GM19240 (cell line): ENCODE results near the gene ARHGEF11.

Experiments used
- DNase-seq: peaks from one replicate; pipeline ENCODE4 v3.0.0; 2011; ENCODE audit warnings: low spot score; ENCODE audit not compliant: insufficient read length

ARHGEF11 gene

GRCh38 chr1:156895455-156895812, 150.1 kb downstream of the ARHGEF11 start:
- DNase-seq: no peak

- no peak for DNase-seq
These were observed 150.7 kb downstream of the ARHGEF11 start for GRCh38 chr1:156894711-156895454.

GRCh38 chr1:156894001-156894400, 151.5 kb downstream of the ARHGEF11 start:
- DNase-seq: no peak

- DNase-seq: no peak
These were observed 152.2 kb downstream of the ARHGEF11 start, which contains the start of gene PEAR1 for GRCh38 chr1:156893048-156893953. Gene PEAR1 (plus strand): TSS chr1:156893718. CDS start chr1:156903927, 10,209 bp downstream.

GRCh38 chr1:156892190-156893047, 153.1 kb downstream of the ARHGEF11 start:
- peak; percentile 80 for DNase-seq

- DNase-seq: peak; percentile 77
These were observed 155.6 kb downstream of the ARHGEF11 start for GRCh38 chr1:156889802-156890580.

GRCh38 chr1:156887734-156888133, 157.8 kb downstream of the ARHGEF11 start:
- DNase-seq: no peak

- no peak for DNase-seq
These were observed 158.2 kb downstream of the ARHGEF11 start for GRCh38 chr1:156887317-156887716.

- DNase-seq: no peak
These were observed 158.8 kb downstream of the ARHGEF11 start for GRCh38 chr1:156886583-156887281.

- DNase-seq: no peak
These were observed 159.6 kb downstream of the ARHGEF11 start for GRCh38 chr1:156885880-156886355.

GRCh38 chr1:156885314-156885713, 160.2 kb downstream of the ARHGEF11 start:
- no peak for DNase-seq
